HG03558 (cell line): Measurements from ENCODE around the gene CDH11.

Source experiments
- ATAC-seq: cut with Tn5 transposase; IDR thresholded peaks from one replicate; pipeline ENCODE4 v1.9.1; 2021; ENCODE audit warnings: moderate number of reproducible peaks; ENCODE audit not compliant: unreplicated experiment; ENCODE audit errors: extremely low read depth

The CDH11 gene

GRCh38 chr16:65121870-65122723 lies at the start of gene CDH11:
TSS of gene CDH11 (minus strand) at chr16:65122063. CDS start at chr16:65004869, 117,194 bp downstream.
- no peak for ATAC-seq

GRCh38 chr16:65154321-65154720 lies 32.5 kb upstream of the CDH11 start:
- no peak for ATAC-seq

- no peak for ATAC-seq
Observed at GRCh38 chr16:65153365-65154105, 31.7 kb upstream of the CDH11 start.

- no peak for ATAC-seq
Observed at GRCh38 chr16:65148804-65149203, 26.9 kb upstream of the CDH11 start.

GRCh38 chr16:65142276-65142675 lies 20.4 kb upstream of the CDH11 start:
- ATAC-seq: no peak

- no peak for ATAC-seq
Observed at GRCh38 chr16:65136681-65137080, 14.8 kb upstream of the CDH11 start.

- no peak for ATAC-seq
Observed at GRCh38 chr16:65126845-65127624, 5.2 kb upstream of the CDH11 start.

GRCh38 chr16:65125871-65126270 lies 4.0 kb upstream of the CDH11 start:
- ATAC-seq: no peak

GRCh38 chr16:65125322-65125721 lies 3.5 kb upstream of the CDH11 start:
- ATAC-seq: no peak

- ATAC-seq: no peak
Observed at GRCh38 chr16:65124596-65124995, 2.7 kb upstream of the CDH11 start.

- ATAC-seq: no peak
Observed at GRCh38 chr16:65124212-65124548, 2.3 kb upstream of the CDH11 start.

- no peak for ATAC-seq
Observed at GRCh38 chr16:65123396-65124211, 1.7 kb upstream of the CDH11 start.

GRCh38 chr16:65122724-65123395 lies 997 bp upstream of the CDH11 start:
- ATAC-seq: no peak

- no peak for ATAC-seq
Observed at GRCh38 chr16:65120831-65121721, 787 bp downstream of the CDH11 start.

- no peak for ATAC-seq
Observed at GRCh38 chr16:65120461-65120830, 1.4 kb downstream of the CDH11 start.

GRCh38 chr16:65119901-65120401 lies 1.9 kb downstream of the CDH11 start:
- no peak for ATAC-seq

- no peak for ATAC-seq
Observed at GRCh38 chr16:65119435-65119834, 2.4 kb downstream of the CDH11 start.

GRCh38 chr16:65118871-65119270 lies 3.0 kb downstream of the CDH11 start:
- no peak for ATAC-seq
